Erythroblast (primary cell): ENCODE results near the gene DNAJB13.
"Not testable (repeated sequence)": the region's sequence is repeated elsewhere in the genome, so short reads cannot be mapped to it uniquely, and the experiment has no call there.

Source experiments
- DNase-seq, 2 experiments: peaks; one replicate each; lab custom pipeline; 2025; lab: John Stamatoyannopoulos, UW
- GATA1 ChIP-seq: IDR thresholded peaks from 2 replicates; pipeline ENCODE4 v1.6.1; 2011; ENCODE audit warnings: low read depth, mild to moderate bottlenecking, control low read depth, low read length, moderate library complexity
- POLR2A ChIP-seq: IDR thresholded peaks from 2 replicates; pipeline ENCODE4 v1.6.1; 2011; ENCODE audit warnings: mild to moderate bottlenecking, low read length

The DNAJB13 gene

GRCh38 chr11:73977856-73978519 is 27.2 kb downstream of the DNAJB13 start:
- no peak for DNase-seq
- no peak for TF ChIP-seq GATA1
- TF ChIP-seq POLR2A, result no peak

- TF ChIP-seq GATA1 (no peak), POLR2A (peak; percentile 70)
- DNase-seq, result no peak
These were observed 27.8 kb downstream of the DNAJB13 start for GRCh38 chr11:73978576-73979086.

GRCh38 chr11:73980001-73980961 is 29.5 kb downstream of the DNAJB13 start:
- no peak for TF ChIP-seq GATA1
- peak; percentile 72 for TF ChIP-seq POLR2A
- peak; percentile 90 to 95 for DNase-seq

- peak; percentile 52 to 71 for DNase-seq
- TF ChIP-seq POLR2A, result no peak
- TF ChIP-seq GATA1, result no peak
These were observed 30.4 kb downstream of the DNAJB13 start for GRCh38 chr11:73981051-73981805.

GRCh38 chr11:73982595-73982989 is 31.8 kb downstream of the DNAJB13 start, which contains the start of gene UCP2:
Gene UCP2, minus strand, starts transcription at chr11:73982843. Its CDS starts 4,465 bp downstream, at chr11:73978378.
- peak; percentile 91 to 94 for DNase-seq
- TF ChIP-seq POLR2A, result peak; percentile 71
- TF ChIP-seq GATA1, result no peak

- DNase-seq, result peak; percentile 98 to 99
- TF ChIP-seq POLR2A (peak; percentile 99), GATA1 (no peak)
These were observed 32.3 kb downstream of the DNAJB13 start for GRCh38 chr11:73982990-73983740.

GRCh38 chr11:73983741-73984538 is 33.1 kb downstream of the DNAJB13 start:
- peak; percentile 33 to 46 for DNase-seq
- TF ChIP-seq POLR2A, result no peak

- DNase-seq, result not testable (repeated sequence)
These were observed 34.8 kb downstream of the DNAJB13 start for GRCh38 chr11:73985661-73986060.

- TF ChIP-seq GATA1 (no peak), POLR2A (no peak)
- no peak for DNase-seq
These were observed 37.4 kb downstream of the DNAJB13 start for GRCh38 chr11:73988227-73988626.

GRCh38 chr11:73989156-73989555 is 38.3 kb downstream of the DNAJB13 start:
- TF ChIP-seq GATA1 (no peak), POLR2A (no peak)
- DNase-seq, result peak; percentile 48 to 64

- TF ChIP-seq GATA1 (no peak), POLR2A (no peak)
These were observed 39.9 kb downstream of the DNAJB13 start for GRCh38 chr11:73990730-73991129.

GRCh38 chr11:73991471-73992006 is 40.7 kb downstream of the DNAJB13 start:
- DNase-seq, result no peak
- no peak for TF ChIP-seq POLR2A
- TF ChIP-seq GATA1, result no peak

More at GRCh38 chr11:73990730-73991129, 39.9 kb downstream of the DNAJB13 start:
- no peak for DNase-seq
